ENCODE data around the gene ARID1A.
"Not testable (repeated sequence)": the region's sequence is repeated elsewhere in the genome, so short reads cannot be mapped to it uniquely, and the experiment has no call there.

ARID1A gene

GRCh38 chr1:26697978-26698849 is 2.4 kb downstream of the ARID1A start:
- DNase-seq (ENCODE audit: low spot score): peak; percentile 81

- DNase-seq (ENCODE audit: low spot score): no peak
Measured at GRCh38 chr1:26700711-26701110, 4.9 kb downstream of the ARID1A start.

DNA sequence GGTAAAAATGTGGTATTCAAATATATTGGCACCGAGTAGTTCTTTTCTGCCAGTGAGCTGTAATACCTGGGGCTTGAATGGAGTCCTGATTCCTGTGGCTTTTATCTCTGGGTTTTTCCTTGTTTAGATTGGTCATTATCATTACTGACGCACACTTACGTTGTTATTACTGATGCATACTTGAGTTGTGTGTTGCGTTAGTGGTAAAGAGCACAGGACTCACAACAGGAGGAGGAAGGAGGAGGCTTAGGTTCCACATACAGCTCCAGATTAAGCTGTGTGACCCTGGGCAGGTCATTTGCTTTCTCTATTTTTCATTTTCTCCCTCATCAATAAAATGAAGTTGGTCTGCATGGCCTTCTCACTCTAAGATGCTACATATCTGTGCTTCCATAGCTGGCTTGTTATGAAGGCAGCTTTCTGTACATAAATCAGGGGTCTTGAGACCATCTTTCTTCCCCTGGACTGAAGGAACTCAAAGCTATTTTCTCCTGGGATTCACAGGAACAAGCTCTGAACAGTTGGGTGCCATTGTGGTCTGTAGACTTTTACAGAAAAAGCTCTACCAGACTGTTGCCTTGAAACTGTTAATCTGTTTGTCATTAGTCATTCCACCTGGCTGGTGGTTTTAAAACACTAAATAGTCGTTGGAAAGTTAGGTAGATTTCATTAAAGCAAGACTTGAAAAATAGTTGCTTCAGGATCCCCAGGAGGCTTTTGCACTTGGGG is 5.6 kb downstream of the ARID1A start:
- DNase-seq (ENCODE audit: low spot score): no peak

DNA sequence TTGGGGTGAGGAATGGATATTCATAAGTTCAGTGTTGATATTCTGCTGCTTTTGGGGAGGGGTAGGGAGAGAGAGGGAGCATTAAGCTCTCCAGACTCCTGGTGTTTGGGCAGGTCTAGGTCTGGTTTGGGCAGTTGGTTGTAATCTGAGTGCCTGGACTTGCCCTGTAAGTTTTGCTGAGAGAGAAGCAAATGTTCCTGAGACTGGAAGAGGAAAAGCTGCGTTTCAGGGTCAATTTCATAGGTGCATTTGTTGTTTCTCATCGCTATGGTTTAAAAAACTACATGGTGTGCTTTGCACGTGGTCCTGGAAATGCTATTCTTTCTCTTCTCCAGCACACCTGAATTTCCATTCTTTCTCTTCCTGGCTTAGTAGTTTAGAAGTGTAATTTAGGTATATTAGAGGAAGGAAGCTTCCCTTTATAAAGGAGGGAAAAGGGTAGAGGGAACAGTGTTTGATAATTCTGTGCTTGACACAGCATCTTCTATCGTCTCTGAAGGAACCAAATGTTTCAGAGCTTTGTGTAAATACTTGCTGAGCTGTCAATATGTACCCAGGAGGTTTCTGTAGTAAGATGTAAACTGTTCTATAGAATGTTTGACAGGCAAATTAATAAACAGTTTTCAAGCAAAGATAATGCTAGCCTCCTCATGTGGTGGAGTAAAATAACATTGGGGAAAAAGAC is 6.3 kb downstream of the ARID1A start:
- DNase-seq (ENCODE audit: low spot score): no peak

GRCh38 chr1:26702680-26703038 is 6.8 kb downstream of the ARID1A start:
- DNase-seq (ENCODE audit: low spot score): no peak

DNA sequence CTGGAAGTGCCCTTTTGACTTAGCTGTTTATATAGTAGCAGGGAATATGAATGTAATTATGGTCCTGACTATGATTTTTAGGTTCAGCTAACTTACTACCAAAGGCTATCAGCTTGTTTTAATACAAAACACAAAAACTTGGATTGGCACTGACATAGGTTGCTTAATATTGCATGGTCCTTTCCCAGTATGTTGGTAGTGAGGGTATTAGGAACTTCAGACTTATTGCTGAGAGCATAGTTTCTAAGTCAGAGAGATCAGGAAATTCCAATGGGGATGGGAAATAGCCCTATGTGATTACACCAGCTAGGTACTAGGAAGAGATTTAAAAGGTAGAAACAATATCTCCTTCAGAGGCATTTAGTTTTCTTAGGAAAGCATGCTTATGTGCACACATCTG is 7.7 kb downstream of the ARID1A start:
- DNase-seq (ENCODE audit: low spot score): no peak

- no peak for DNase-seq (ENCODE audit: low spot score)
Measured at GRCh38 chr1:26704629-26705028, 8.8 kb downstream of the ARID1A start.

DNA sequence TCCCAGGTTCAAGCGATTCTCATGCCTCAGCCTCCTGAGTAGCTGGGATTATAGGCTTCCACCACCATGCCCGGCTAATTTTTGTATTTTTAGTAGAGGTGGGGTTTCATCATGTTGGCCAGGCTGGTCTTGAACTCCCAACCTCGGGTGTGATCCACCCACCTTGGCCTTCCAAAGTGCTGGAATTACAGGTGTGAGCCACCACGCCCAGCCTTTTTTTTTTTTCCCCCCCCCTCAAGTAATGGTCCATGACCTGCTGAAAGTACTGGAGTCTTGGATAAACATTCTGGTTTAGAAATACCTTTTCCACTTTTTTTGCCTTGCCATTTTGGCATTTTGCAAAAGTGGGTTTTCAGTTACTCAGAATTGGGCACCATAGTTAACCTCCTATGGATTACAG is 9.4 kb downstream of the ARID1A start:
- not testable (repeated sequence) for DNase-seq (ENCODE audit: low spot score)

DNA sequence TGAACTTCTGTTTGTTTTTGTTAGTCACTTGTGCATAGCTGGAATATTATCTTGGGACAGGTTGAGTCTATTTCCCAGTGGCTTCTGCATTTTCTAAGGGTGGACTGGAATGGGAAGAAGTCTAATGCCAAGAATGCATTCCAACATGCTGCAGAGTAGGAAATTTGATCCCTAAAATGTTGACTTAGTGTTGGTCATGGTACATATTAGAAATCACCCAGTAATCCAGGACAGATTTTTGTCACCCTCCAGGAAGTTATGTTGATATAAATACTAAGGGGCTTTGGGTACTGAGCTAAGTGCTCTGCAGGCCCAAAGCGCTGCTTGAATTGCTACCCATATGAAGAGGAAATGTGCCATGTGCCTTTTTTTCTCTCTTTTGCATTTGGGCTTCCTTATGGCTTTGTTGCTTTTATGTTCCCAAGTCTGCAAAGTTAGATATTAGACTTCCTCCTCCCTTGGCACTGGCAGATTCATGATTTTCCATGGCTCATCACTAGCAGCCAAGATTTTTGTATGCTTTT is 10.0 kb downstream of the ARID1A start:
- DNase-seq (ENCODE audit: low spot score): no peak

DNA sequence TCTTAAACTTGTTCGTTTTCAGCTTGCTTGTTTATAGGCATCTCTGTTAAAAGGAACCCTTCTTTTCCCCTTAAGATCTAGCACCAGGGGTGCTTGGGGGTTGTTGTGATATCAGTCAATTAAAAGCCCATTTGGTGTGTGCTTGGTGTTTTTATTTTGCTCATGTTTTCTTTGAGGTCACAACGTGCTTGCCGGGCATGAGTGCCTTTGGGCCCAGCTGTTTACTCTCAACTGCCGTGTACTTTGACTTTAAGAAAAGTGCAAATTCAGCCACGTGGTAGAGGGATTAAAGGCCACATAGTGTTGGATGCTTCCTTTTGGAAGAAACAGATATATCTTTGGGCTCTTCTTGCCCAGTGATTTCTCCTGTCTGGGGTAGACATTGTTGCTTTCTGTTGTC is 10.5 kb downstream of the ARID1A start:
- no peak for DNase-seq (ENCODE audit: low spot score)

GRCh38 chr1:26710811-26711210 is 15.0 kb downstream of the ARID1A start:
- no peak for DNase-seq (ENCODE audit: low spot score)

DNA sequence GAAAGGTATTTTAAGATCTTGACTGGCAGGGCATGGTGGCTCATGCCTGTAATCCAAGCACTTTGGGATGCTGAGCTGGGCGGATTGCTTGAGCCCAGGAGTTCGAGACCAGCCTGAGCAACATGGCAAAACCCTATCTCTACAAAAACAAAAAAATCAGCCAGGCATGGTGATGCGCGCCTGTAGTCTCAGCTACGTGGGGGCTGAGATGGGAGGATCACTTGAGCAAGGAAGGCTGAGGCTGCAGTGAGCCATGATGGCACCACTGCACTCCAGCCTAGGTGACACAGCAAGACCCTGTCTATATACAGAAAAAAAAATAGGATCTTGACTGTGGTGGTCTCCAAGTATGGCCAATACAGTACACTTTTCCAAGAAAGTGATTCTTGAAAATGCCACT is 16.0 kb downstream of the ARID1A start:
- DNase-seq (ENCODE audit: low spot score): no peak

GRCh38 chr1:26717017-26717491 is 21.2 kb downstream of the ARID1A start:
- no peak for DNase-seq (ENCODE audit: low spot score)

- DNase-seq (ENCODE audit: low spot score): no peak
Measured at GRCh38 chr1:26719205-26719604, 23.4 kb downstream of the ARID1A start.

DNA sequence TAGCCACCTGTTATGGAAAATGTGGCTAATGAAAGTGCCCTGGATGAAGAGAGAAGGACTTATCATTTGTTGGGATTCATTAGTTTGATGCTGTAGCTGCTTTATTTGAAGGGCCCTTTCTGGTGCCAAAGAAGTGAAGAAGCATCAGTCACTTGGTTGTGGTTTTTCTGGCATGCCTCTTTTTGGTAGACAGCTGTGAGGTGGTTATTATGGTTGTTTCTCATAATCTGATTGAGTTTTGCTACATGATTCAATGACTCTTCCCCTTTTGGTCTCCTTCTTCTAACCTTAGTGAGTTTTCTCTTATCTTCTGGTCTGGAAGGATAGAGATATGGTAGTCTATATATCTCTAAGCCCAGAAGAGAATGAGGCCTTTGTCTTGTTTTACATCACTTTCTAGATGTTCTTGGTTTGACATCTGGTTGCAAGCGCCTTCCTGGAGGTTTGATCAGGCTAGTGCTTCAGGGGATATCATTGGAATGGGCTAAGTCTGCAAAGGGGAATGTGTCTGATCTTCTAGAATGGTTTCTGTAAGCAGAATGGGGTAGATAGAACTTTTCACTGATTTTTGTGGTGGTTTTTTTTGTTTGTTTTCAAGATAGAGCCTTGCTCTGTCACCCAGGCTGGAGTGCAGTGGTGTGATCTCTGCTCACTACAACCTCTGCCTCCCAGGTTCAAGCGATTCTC is 26.0 kb downstream of the ARID1A start:
- DNase-seq (ENCODE audit: low spot score): no peak

DNA sequence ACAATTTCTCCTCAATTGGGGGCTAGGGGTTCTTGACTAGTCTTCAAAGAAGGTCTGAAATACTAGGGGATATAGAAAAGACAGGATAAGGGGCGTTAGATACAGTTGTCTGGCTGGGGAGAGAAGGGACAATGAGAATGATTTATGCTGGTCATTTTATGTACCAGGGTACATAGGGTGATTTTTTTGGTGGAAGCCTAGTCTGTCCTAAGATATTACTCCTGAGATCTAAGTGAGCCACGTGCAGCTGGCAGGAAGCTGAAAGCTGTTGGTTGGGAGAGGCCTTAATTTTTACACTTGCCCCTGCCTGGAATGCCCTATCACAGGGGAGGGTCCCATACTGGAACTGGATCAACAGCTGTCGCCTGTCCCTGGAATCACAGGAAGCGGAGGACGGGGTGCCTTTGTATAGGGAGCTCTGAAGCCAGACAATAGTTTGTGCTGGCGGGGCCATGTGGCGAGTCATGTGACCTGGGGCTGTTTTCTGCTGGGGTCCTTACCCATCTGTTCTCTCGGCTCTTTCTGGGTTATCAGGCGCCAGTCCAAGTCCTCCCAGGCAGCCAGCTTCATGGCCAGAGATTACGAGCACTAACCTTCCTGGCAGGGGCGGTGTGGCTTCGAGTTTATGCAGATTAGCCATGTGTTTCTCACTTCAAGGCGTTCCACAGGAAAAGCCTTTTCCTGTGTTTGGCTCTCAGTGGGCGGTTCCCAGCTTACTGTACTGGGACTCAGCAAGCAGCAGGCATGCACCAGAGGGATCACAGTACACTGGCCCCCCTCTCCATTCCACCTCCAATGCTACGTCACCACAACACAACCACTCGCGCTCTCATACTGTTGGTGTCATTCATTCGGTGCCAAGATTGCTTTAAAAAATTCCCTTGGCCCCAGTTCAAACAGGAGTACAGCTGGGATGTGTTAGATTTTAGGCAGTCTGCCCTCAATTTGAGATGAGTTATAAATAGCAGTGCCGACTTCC is 27.5 kb downstream of the ARID1A start:
- peak; percentile 73 for DNase-seq (ENCODE audit: low spot score)

DNA sequence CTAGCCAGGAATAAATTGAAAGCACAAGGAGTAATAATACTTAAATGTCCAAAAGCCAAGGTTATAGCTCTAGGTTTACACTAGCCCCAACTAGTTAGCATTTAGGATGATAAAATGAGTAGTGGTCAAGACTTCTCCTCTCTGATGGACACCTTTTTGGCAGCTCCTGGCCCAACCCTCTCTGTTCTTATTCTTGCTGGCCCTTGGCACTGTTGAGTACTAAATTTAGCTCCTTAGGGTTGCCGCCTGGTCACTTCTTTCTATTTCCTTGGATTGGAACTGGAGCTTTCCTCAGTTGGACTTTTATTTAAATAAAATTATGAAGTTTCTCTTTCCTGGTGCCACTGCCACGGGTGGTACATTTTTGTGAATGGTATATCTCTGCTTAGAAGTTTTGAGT is 28.3 kb downstream of the ARID1A start:
- DNase-seq (ENCODE audit: low spot score): no peak

DNA sequence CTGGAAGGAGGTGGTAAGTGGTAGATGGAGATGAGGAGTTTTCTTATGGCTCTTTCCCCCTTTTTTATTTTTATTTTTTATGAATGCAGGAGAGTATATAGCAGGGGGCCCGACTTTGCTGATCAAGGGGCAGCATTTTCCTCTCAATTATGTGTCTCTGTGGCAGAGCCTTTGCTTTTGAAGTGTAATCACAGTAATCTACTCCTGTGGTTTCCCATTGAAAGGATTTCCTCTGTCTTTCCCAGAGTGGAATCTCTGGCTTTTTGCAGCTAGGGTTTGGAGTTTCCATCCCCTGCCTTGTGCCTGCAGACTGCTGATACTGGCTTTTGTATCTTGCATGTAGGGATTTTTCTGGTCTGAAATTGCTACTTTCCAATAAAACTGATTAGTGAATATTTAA is 29.1 kb downstream of the ARID1A start:
- DNase-seq (ENCODE audit: low spot score): no peak

DNA sequence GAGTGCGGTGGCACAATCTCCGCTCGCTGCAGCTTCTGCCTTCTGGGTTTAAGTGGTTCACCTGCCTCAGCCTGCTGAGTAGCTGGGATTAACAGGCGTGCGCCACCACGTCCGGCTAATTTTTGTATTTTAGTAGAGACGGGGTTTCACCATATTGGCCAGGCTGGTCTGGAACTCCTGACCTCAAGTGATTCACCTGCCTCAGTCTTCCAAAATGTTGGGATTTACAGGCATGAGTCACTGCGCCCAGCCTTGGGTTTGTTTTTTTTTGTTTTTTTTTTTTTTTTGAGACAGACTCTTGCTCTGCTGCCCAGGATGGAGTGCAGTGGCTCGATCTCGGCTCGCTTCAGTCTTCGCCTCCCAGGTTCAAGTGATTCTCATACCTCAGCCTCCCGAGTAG is 30.1 kb downstream of the ARID1A start:
- DNase-seq (ENCODE audit: low spot score): not testable (repeated sequence)

DNA sequence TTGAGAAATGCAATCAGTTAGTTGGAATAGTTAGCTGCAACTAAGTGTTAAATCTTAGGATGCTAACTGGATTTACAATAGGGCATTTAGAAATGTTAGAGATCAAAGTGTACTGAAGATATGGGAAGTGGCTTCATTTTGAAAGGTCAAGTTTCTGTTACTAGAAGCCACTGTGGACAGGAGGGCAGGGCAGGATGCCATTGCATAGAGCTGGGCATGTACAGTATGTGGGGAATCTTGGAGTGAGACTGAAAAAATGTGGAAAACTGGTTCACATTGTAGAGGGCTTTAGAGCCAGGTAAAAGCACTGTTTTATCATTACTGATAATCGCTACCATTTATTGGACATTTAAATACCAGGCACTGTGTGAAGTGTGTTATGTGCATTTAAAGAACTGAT is 31.0 kb downstream of the ARID1A start:
- DNase-seq (ENCODE audit: low spot score): no peak

DNA sequence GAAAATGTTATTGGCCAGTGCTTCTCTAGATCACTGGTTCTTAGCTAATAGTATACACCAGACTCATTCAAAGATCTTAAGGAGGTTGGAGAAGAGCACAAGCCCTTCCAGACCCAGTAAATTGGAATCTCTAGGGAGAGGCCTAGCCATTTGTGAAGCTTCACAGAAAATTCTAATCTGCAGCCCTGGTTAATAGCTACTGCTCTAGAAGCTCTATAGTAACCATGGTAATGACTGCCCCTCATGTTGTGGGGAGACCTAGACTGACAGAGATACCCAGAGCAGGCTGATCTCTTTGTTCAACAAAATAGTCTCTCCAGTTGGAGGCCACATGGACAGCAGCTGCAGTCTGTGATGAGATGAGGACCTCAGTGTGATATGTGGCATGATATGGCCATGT is 31.7 kb downstream of the ARID1A start:
- DNase-seq (ENCODE audit: low spot score): no peak

All from putamen (tissue), 1 donor.